Measurements from ENCODE around the gene FAM228B.

- no peak for TF ChIP-seq CTCF (conservative IDR thresholded peaks at IDR 0.05)
- TF ChIP-seq EZH2 (IDR thresholded peaks at IDR 0.05; ENCODE audit: low read depth): no peak
Measured at GRCh38 chr2:24203787-24204150, 80.5 kb downstream of the FAM228B start.

All from PC-9 (cell line).